ENCODE measurements around the gene BRD9.
A peak's percentile ranks its signal among the peaks of the same experiment; 100 is the strongest.

BRD9 gene

GRCh38 chr5:891837-892393 is 686 bp downstream of the BRD9 start:
- H3K4me3 ChIP-seq (ENCODE audit: low read depth, low read length), result peak overlapping the region; percentile 74
- no peak for TF ChIP-seq CTCF (IDR thresholded peaks at IDR 0.05; ENCODE audit: borderline replicate concordance, insufficient read depth, low read depth, low read length)

DNA sequence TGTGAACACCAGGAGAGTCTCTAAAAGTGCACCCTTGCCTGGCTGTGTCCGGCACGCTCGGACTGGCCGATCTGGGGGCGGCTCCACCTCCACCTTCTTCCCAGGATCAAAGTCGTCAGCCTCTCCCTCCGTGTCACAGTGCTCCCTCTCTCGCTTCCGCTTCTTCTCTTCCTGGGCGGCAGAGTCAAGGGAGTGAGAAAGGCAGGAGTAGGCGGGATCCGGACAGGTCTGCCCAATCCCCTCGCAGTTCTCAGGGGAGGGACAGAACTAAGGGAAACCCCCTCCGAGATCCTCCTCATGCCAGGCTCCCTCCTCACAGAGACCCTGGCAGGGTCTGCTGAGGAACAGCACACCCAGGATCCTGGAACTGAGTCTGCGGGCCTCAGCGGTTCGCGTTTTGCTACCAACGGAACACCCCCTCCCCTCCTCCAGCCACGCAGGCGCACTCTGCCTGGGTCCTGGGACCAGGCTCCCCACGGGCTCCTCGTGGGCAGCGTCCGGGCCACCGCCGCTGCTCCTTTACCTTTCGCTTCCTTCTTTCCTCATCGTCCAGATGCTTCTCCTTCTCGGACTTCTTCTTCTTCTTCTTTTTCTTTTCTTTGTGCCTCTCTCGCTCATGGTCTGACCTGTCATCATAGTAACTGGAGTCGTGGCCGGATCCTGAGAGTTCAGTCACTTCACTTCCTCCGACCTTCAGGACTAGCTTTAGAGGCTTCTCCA is 1.3 kb downstream of the BRD9 start:
- H3K4me3 ChIP-seq (ENCODE audit: low read depth, low read length), result peak overlapping the region; percentile 74

DNA sequence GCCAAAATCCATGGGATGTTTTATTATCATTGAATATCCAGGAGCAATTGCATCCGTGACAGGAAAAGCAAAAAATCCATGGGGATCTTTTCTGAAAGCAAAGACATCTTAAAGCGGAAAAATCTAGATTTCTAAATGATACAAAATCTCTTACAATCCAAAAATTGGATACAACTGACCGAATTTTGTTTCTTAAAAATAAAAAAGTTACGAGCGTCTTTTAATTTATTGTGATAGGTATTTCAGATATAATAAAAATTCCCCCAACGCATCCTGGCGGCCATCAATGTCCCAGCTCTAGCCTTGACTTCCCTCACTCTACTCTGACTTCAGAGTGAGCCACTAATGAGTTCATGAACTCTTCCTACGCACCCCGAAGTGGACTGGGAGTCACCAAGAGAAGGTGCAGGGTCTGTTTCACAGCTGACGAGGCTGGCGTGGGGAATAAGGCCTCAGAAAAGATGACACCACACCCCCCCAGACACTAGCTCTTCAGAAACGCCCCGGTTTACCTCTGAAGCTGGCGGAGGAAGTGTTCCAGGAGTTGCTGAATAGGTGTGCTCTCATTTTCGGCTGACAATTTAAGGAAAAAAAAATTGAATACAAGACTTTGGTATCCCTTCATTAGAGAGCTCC is 3.4 kb downstream of the BRD9 start:
- no peak overlapping the region for H3K4me3 ChIP-seq (ENCODE audit: low read depth, low read length)
- TF ChIP-seq CTCF (IDR thresholded peaks at IDR 0.05; ENCODE audit: borderline replicate concordance, insufficient read depth, low read depth, low read length), result no peak

More for the DNA sequence above, 1.3 kb downstream of the BRD9 start:
- TF ChIP-seq CTCF (IDR thresholded peaks at IDR 0.05; ENCODE audit: borderline replicate concordance, insufficient read depth, low read depth, low read length), result no peak

DNA sequence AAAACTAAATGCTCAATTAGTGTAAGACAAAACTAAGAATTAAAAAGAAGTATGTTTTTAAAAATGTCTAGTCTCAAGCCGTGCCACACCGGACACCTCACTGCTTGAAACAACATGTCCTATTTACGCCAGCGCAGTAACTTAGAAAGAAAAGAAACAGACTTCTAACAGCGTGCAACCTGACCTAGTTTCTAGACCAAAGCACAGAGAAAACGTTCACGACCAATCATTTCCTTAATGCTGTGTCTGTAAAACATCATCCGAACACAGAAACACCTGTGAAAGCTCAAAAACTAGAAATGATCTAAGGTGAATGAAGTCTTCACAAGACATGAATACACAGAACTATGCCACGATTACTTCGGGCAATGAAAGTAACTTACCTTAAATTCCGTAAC is 4.0 kb downstream of the BRD9 start:
- no peak overlapping the region for H3K4me3 ChIP-seq (ENCODE audit: low read depth, low read length)

DNA sequence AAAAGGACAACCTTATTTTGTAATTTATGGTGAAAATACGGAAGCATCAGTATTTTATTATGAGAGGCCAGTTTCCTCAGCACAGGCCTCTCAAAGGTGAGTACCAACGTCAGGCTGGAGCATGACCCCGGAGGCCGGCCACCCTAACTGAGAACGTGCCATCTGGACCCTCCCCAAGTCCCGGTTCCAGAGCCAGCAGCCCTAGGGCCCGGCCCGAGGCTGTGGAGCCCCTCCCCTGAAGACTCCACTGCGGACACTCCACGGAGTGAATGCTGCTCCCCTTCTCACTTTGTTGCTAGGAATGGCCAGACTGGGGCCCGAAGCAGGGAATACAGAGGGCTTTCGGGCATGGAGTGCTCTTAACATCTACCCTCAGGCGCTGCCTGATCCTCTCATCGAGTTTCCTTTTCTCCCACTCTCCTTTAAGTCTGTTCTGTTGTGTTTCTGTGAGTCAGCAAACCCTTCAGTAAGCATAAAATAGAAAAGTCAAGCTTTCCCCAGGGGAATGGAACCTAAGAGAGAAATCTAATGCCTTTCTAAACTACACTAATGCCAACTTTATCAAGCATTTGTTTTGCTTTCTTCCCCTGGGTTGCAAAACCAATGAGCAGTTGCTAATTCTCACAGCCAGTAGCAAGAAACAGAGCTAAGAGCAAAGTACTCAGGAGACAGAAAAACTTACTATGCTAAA is 4.5 kb downstream of the BRD9 start:
- TF ChIP-seq CTCF (IDR thresholded peaks at IDR 0.05; ENCODE audit: borderline replicate concordance, insufficient read depth, low read depth, low read length), result no peak
- H3K4me3 ChIP-seq (ENCODE audit: low read depth, low read length), result no peak overlapping the region

More for the DNA sequence above, 4.0 kb downstream of the BRD9 start:
- no peak for TF ChIP-seq CTCF (IDR thresholded peaks at IDR 0.05; ENCODE audit: borderline replicate concordance, insufficient read depth, low read depth, low read length)

DNA sequence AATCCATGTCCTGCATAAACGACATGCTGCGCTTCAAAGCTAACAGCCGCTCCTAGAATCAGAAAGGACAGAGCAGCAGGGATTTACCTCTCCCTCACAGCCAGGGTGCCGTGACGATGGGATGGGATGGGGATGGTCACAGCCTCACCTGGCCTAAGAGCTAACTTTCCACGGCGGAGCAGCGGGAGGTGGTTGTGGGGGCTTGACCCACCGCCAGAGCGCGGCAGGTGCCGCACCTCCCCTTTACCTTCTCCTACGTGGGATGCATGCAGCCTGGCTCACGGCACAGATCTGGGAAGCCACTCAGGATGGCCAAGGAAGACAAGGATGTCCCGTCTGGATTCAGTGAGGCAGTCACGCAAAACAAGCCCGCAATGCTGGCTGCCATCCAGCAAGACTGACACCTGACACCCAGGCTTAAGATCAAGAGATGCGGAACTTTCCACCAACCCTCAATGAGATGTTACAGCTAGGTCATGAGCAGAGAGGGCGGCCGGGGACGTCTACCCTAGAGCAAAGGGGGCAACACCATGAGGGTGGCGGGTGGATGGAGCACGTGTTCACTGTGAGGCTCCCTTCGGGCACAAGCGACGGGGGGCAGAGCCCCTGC is 5.8 kb downstream of the BRD9 start:
- no peak for TF ChIP-seq CTCF (IDR thresholded peaks at IDR 0.05; ENCODE audit: borderline replicate concordance, insufficient read depth, low read depth, low read length)
- no peak overlapping the region for H3K4me3 ChIP-seq (ENCODE audit: low read depth, low read length)

Measured in GM12875 (cell line).